NCI-H226 (cell line): ENCODE data around the gene RALGAPA2.

Experiments
- DNase-seq: peaks from one replicate; pipeline ENCODE4 v3.0.0-alpha.2; 2015

RALGAPA2 gene

DNA sequence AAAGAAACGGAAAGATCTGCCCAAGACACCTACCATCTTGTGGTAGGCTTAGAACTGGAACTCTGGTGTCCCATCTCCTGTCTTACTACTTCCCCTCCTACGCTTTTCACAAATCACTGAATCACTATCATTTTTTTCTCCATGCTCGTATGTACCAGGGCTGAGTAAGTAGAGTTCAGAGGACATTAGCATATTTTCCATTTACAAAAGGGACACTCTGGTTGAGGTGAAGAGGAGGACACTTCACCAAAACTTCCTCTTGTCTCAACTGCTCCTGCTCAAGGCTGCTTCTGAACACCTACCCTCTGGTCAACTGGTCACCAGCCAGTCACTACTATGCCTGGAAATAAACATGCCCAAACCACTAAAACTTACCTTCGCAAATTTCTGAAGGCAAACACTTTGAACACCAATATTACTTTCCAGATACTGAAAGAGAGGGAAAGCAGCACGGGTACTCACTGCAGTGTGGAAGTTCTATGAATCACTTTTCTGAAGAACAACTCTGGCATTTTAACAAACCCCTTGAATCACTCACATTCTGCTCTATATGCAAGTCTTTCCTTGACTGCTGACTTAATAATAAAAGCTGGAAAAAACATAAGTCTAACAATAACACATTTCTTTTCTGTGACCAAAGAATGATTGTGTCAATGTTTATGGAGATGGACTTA lies 221.2 kb downstream of the RALGAPA2 start:
- no peak for DNase-seq

DNA sequence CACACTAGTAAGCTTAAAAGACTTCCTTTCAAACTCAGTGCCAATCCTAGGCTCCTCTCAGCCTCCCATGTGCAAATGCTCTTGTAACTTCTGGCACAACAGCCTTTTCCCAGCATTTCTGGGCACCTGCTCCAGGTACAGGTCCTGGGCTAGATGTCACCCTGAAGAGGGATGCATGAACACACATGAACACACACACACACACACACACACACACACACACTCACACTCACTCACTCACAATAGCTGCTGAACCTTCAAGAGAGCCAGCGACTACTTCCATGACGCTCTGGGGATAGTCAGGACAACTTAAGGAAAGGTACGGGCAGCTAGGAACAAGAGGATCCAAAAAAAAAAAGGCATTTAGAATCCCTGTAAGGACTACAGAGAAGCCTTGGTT lies 221.8 kb downstream of the RALGAPA2 start:
- no peak for DNase-seq

DNA sequence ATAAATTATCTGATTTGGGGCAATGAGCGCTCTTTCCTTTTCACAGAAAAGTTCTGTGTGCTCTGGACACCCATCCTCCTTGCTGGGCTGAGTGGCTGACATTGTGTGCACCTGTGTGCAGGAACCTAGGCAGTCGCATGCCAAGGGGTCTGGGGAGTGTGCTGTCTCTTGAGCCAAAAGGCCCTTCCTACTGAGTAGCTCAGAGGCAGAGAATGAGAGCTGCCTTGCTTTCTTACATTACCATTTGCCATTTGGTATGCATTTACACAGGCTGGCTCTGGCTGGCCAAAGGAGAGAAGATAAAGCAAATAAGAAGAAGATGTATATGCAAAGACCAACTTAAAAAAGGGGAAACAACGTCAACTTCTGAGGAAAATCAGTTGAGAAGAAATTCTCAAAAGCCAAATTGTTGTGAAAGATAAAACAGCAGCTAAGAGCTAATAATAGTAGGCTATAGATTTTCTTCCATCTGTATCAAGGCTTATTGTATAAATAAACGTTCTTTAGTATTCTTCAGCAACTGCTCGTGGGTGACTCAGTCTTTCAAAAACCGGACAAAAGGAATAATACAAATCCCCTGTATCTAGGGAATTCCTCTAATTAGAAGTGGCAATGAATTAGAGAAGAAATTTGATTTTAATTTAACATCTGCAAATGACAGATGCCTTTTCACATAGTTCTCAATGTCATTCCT lies 222.6 kb downstream of the RALGAPA2 start:
- DNase-seq = no peak

DNA sequence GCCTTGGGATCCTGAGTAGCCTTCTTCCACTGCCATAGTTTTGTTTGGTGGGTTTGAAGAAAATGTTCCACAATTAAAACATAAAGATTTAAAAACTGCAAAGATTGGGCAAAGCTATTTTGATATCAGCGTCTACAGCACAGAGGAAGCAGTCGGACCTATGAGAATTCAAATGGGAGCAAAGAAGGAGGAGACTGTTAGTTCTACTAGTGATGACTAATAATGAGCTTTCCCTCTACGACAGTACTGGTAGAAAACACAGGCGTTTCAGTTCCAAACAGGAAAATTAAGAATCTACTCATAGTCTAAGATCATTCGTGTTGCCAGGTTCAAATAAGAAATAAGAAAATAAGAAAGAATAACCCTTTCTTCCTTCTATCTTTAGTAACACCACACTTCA lies 223.4 kb downstream of the RALGAPA2 start:
- no peak for DNase-seq

DNA sequence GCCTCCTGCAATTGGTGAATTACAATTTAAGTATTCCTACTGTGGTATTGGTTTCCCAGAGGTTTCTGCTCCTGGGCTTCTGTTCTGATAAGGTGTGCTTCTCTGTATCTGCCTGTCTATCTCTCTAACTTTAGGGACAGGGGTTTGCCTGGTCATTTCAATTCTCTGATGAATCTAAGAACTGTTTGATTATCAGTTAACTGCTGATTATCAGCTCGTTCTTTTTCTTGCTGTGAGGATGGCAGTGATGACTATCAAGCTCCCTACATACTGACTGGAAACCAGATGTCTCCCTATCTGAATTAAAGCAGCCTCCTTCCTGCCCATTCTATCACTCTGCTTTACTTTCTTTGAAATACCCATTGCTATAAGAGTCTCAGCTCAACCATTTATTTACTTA lies 224.1 kb downstream of the RALGAPA2 start:
- DNase-seq = no peak

DNA sequence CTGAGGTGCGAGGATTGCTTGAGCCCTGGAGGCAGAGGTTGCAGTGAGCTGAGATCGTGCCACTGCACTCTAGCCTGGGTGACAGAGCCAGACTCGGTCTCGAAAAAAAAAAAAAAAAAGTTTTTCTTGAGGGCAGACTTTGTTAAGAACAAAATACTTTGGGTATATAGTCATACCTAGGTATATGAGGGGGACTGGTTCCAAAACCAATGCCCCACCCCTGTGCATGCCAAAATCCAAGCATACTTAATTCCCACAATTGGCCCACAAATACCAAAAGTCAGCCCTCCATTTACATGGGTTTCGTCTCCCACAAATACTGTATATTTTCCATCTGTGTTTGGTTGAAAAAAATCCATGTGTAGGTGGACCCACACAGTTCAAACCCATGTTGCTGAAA lies 224.6 kb downstream of the RALGAPA2 start:
- DNase-seq = no peak

DNA sequence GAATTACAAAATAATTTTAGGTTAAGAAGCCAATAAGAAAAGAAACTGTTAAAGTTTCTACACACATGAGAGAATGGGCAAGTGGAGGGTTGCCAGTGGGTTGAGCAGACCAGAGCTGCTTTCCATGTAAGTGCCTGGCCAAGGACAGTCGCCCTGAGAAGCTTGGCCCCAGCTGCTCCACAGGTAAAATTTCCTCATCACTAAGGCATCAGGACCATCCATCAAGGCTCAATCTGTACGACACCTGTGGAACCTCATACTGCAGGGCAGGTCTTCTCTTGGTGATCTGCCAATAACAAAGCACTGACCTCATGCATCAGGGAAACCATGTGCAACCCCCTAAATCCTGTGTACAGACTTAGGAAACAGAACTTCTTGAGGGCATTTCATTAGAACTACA lies 229.1 kb downstream of the RALGAPA2 start:
- DNase-seq = no peak

DNA sequence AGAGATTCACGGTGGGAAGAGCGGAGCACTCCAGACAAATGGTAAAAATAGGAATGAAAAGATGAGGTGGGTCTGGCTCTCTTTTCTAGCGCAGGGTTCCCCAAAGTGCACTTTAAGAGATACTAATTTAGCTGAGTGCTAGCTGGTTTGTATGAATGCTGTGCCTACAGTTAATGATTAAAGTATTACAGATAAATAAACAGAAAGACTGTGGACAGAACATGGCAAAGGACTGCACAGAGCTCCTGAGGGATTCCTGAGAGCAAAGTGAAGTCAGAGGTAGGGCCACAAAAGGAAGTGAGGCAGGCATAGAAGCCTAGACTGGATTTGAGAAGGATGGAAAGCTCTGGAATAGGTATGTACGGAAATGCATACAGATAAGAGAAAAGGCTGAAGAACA lies 230.0 kb downstream of the RALGAPA2 start:
- DNase-seq = no peak

DNA sequence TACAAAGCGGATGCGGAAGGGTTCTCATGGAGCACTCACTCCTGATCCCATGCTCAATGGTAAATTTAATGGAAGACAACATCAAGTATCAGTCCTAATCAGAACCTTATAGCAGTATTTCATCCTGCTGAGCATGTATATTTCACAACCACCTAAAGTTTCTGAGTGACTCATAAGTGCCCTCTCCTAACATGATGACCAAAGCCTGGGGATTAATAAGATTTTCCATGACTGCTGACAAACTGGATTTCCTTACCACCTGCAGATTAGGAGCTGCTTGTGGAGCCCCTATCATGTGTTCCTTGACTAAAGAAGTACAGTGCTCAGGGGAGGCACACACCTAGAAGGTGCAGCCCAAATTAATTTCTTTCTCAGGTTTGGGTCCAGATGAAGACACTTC lies 231.8 kb downstream of the RALGAPA2 start:
- DNase-seq = peak; percentile 49

DNA sequence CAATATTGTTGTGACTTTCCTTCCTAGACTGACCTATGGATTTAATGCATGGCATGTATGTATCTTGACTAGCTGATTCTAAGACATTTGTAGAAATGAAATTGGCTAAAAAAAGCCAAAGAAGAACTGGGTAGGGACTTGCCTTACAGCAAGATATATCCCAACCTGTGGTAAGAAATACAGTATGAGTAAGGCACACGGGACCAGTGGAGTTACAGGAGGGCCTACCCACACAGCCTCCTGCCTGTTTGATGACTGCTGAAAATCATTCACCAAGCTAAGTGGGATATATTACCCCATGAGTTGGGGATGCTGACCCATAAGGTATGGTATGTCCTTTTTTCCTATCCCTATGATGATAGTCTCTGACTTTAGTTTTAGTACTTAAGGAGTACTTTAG lies 232.3 kb downstream of the RALGAPA2 start:
- DNase-seq = no peak

DNA sequence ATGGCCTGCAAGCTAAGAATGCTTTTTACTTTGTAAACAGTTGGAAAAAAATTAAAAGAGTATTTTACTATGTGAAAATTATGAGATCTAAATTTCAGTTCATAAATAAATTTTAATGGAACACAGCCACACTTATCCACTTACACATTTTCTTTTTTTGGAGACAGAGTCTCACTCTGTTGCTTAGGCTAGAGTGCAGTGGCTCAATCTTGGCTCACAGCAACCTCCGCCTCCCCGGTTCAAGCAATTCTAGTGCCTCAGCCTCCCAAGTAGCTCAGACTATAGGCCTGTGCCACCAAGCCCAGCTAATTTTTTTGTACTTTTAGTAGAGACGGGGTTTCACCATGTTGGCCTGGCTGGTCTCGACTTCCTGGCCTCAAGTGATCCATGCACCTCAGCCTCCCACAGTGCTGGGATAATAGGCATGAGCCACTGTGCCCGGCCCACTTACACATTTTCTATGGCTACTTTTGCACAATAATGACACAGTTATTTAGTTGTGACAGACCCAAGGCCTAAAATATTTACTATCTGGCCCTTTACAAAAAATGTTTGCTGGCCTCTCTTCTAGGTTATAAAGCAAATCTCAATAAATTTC lies 234.9 kb downstream of the RALGAPA2 start:
- DNase-seq = no peak

DNA sequence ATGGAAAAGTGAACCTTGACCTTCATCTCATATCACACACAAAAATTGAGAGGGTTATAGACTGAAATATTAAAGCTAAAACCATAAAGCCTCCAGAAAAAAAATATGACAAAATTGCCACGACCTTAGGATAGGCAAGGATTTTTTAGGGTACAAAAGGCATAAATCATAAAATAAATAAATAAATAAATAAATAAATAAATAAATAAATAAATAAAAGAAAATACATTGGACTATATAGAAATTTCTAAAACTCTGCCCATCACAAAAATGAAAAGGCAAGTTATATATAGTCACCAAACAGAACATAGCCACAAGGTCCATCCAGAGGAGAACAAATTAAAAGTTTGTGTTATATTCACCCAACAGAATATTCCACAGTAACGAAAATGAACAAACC lies 235.9 kb downstream of the RALGAPA2 start:
- DNase-seq = no peak

DNA sequence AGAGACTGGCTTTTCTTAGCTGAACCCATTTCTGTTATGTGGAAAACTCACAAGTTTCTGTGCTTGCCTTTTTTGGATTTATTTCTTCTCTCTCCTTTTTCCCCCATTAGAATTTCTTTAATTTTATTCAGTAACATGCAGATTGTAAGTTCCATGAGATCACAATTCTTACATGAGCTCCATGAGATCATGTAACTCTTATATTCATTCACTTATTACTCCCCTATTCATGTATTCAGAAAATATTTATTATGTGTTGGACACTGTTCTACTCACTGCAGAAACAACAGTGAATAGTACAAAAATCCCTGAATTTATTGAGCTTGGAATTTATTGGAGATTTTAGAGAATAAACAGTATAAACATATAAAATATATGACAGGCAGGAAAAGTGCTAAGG lies 238.8 kb downstream of the RALGAPA2 start:
- no peak for DNase-seq

DNA sequence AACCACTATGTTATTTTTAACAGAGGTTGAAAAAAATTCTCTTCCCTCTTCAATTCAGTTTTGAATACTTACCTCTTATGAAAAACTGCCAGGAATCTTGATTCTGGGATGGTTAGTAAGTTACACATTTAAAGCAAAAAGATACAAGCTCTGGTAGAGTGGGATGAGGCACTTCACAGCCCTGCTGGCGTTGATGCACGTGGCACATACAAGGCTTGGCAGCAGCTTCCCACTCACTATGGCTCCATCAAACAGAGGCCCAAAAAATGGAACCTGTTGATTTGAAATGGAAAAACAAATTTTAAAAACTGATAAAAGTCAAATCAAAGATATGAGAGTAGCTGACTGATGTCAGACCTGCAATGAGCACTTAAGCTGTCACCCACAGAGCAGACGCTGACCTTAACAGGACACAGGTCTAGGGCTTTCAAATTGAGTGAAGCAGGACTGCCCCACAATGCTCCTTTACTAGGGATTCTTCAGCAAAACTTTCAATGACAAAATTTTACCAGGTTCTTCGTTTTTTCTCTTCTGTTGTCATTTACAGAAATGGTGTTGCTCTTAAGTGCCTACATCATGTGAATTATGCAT lies 239.7 kb downstream of the RALGAPA2 start:
- no peak for DNase-seq

DNA sequence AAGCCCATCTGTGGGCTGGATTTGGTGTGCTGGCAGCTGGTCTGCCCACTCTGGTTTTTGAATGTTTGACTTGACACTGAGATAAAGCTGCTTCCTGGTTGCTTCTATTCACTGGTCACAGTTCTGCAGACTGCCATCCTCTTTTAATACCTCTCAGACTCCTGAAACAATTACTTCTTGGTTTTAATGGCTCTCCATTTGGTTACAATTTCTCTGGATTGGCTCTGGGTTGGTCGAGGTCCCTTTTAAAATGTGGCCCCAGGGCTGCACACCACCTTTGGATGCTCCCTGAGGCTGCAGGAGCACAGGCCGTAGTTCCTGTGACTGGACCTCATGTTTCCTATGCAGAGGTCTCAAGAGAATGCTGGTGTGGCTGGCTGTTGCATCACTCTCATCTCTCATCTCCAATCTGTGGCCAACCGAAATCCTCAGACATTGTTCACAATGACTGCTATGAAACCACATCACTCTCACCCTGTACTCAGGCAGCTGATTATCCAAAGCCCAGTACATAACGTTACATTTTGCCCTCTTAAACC lies 246.0 kb downstream of the RALGAPA2 start:
- no peak for DNase-seq

DNA sequence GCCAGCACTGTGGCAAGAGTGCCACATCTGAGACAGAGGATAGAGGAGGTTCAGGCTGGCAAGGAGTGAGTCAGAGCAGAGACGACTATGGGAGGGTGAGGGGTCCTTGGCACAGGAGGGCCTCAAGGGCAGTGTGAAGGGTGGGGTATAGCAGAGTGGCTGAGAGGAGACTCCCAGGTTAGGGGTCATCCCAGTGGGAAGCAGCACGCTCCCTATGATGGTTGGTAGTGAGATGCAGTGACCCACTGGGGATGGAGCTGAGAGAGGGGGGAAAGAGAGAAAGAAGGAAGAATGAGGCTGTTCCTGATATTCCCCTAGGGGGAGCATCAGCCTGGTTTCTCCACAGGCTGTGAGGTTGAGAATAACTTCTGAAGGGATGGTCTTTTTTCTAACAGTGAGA lies 247.2 kb downstream of the RALGAPA2 start:
- no peak for DNase-seq

DNA sequence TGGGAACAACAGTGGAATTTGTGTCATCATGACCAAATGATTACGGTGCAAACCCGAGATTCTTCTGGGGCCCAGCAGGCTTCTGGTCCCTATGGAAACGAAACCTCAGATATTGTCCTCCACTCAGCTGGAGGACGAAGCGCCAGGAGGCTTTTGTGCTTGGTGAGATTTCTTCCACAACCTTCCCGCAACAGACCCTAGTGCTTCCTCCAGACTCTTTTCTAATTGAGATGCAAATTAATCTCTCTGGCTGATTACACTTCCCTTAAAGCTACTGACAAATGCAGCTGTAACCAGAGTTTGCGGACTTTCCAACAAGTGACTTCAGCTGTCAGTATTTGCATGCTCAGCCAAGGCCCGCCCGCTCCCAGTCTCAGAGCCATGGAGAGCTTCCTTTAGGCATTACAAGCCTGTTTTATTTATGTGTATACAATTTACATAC lies 248.5 kb downstream of the RALGAPA2 start:
- no peak for DNase-seq

DNA sequence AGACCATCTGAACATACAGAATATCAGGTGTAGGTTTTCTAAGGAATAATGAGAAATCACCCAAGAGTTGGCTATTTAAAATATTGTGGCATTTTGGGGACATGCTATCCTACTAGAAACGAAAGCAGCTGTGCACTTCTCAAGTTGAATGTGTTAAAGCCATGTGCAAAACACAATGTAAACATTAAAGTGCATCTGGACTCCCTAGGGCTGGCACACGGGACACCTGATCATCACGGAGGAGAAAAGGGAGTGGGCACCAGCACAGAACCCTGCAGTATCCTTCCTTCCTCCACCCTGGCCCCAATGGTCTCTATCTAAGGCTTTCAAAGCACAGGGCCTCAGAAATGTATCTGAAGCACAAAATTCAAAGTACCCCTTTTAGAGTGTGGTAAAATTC lies 250.3 kb downstream of the RALGAPA2 start:
- DNase-seq = no peak

DNA sequence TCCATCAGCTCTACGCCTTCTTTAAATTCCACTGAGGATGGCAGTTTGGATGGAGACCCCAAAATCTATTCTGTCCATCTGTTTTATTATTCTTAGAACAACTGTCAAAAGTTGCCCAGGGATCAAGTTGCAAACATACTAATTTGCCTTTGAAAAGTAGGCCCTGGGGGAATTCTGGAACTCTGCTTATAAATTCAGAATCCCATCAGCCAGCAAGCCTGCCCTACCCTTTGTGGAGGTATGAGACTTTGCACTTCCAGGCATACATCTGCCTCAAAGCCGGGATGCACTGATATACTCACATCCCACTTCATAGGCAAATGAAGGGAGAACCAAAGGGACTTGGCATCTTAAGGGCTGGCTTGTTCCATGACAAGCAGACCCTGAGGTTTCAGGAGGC lies 250.9 kb downstream of the RALGAPA2 start:
- DNase-seq = no peak

DNA sequence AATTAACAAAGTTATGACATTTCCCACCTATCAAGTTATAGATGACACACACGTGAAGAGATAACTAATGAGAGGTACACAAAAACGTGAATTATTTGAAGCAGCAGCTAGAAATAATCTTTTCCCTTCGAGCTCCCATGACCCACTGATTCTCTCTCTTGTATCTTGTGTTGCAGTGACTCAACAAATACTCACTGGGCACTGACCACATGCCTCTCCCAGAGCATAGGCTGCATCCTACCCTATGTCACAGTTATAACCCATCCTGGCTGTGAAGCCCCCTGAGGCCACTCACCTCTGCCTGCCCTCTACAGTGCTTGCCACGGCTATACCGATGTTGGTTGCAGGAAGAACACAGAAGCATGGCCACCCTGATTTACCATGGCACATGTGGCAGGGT lies 252.7 kb downstream of the RALGAPA2 start:
- DNase-seq = no peak

DNA sequence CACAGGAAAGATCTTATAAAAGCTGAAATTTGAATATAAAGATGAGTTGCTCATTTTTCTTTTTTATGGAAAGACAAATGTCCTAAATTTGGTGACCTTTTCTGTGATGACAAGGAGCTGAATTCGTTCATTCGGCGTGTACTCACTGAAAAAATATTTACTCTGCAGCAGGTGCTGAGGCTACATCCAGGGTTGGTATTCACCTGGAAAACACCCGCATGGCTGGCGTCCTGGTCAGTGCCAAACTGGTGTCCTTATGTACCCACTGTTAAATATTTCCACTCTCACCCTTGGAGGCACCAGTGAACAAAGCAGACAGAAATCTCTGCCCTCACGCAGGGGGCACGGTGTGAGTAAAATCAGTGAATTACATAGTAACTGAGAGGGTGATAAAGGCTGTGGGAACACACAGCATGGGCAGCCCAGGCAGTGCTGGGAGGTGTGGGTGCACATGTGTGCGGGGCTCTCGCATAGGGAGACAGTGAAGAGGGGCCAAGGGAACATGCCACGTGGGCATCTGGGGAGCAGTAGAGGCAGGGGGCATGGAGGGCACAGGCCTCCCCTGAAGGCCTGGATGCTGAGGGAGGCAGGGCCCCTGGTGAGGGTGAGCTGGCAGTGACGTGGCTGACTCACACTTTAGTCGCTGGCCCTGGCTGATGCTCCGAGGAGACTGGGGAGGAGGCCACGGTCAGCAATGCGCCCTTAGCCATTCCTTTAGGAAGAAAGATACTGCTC lies 254.9 kb downstream of the RALGAPA2 start:
- peak; percentile 38 for DNase-seq

DNA sequence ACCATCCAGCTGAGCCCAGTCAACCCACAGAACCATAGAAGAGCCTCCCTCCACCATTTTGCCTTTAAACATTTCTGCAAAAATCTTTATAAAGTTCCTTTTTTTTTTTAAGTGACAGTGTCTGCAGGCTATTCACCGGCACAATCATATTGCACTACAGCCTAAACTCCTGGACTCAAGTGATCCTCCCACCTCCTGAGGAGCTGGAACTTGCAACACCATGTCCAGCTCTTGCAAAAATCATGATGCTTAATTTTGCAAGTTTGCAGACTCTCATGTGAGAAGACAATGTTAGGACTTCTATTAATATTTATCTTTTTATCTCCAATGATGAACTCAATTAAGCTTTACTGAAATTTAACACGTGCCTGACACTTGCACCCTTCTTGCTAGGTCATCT lies 255.7 kb downstream of the RALGAPA2 start:
- no peak for DNase-seq

DNA sequence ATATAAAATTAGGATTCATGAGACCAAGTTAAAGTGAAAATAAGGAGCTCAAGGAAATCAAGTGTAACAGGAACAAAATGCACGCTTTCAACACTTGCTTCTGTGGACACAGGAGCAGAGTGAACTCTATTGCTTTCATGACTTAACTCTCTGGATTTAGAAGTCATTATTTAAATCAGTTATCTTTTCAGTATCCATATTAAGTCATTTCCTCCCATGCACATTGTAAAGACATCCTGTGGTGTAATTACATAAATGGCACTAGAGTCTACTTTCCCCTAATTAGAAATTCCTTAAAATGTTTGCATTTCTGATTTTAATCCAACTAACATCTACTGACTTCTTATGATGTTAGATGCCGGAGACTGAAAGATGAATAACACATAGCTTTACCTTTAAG lies 256.5 kb downstream of the RALGAPA2 start:
- no peak for DNase-seq
